BLaER1 (cell line): ENCODE results near the gene DIP2C.

Source experiments
- H3K27ac ChIP-seq: shearing (Covaris generic); formaldehyde crosslinking; 2 replicates; pipeline ENCODE4 v1.8.1; 2022
- H3K27me3 ChIP-seq: shearing (Covaris generic); formaldehyde crosslinking; 2 replicates; pipeline ENCODE4 v1.8.1; 2022
- H3K36me3 ChIP-seq: shearing (Covaris generic); formaldehyde crosslinking; 2 replicates; pipeline ENCODE4 v1.8.1; 2022
- H3K4me1 ChIP-seq: shearing (Covaris generic); formaldehyde crosslinking; 2 replicates; pipeline ENCODE4 v1.8.1; 2022
- H3K4me2 ChIP-seq: shearing (Covaris generic); formaldehyde crosslinking; 2 replicates; pipeline ENCODE4 v1.8.1; 2022
- H3K4me3 ChIP-seq: shearing (Covaris generic); formaldehyde crosslinking; 2 replicates; pipeline ENCODE4 v1.8.1; 2022
- H3K9ac ChIP-seq: shearing (Covaris generic); formaldehyde crosslinking; 2 replicates; pipeline ENCODE4 v1.8.1; 2022
- H3K9me3 ChIP-seq: shearing (Covaris generic); formaldehyde crosslinking; 2 replicates; pipeline ENCODE4 v1.8.1; 2022
- H4K20me1 ChIP-seq: shearing (Covaris generic); formaldehyde crosslinking; 2 replicates; pipeline ENCODE4 v1.8.1; 2022
- Cebpa-rat ChIP-seq: shearing (Covaris generic); IDR thresholded peaks from 2 replicates; pipeline ENCODE4 v1.8.1; 2022

DIP2C gene

GRCh38 chr10:311901-312665 lies 377.4 kb downstream of the DIP2C start:
- Histone ChIP-seq H3K27ac (no peak overlapping the region), H3K4me3 (no peak overlapping the region), H3K4me2 (no peak overlapping the region), H3K36me3 (peaks cover 20% of the 10 kb centered on the region; the same call in 1 of the 2 replicates), H3K9ac (no peak overlapping the region), H3K4me1 (peaks cover 56% of the 10 kb centered on the region), H4K20me1 (no peaks in the 10 kb centered on the region), H3K9me3 (no peaks in the 10 kb centered on the region), H3K27me3 (no peaks in the 10 kb centered on the region)
- TF ChIP-seq Cebpa-rat = no peak

DNA sequence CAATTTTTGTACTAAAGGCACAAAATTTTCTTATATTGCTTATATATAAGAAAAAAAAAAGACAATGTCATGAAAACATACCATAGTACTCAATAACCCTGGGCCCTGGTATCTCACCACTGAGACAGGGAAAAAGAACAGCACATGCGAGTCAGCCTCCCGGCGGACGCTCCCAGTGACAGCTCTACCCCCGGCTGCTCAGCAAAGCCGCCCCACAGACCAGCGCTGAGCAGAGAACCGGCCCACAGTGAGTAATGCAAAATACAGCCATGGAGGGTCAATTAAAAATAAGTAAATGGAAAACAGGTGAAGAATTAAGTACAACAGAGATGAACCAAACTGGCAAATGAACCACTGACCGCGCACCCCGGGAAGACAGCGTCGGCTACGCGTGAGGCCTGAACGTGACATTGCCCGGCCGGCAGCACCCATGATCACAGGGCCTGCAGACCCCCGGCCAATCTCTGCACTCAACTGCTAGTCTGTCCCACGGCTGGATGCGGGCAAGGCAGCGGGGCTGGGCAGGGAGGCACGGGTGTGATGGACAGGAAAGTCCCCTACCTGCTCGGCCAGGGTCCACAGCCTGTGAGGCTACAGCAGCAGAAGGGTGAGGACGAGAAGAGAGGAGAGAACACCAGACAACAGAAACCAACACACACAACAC lies 378.4 kb downstream of the DIP2C start:
- no peak for TF ChIP-seq Cebpa-rat
- Histone ChIP-seq H3K4me1 (peaks cover 56% of the 10 kb centered on the region), H3K27ac (no peak overlapping the region), H3K9me3 (no peaks in the 10 kb centered on the region), H3K36me3 (peaks cover 20% of the 10 kb centered on the region; the same call in 1 of the 2 replicates), H3K4me2 (no peak overlapping the region), H3K9ac (no peak overlapping the region), H3K4me3 (no peak overlapping the region), H3K27me3 (no peaks in the 10 kb centered on the region), H4K20me1 (no peaks in the 10 kb centered on the region)

- no peaks in the 10 kb centered on the region for H3K9me3 ChIP-seq
- H3K9ac ChIP-seq = no peak overlapping the region
- TF ChIP-seq Cebpa-rat = no peak
- no peaks in the 10 kb centered on the region for H3K27me3 ChIP-seq
- H3K4me1 ChIP-seq = peaks cover 60% of the 10 kb centered on the region
- H4K20me1 ChIP-seq = no peaks in the 10 kb centered on the region
- no peak overlapping the region for H3K27ac ChIP-seq
- H3K36me3 ChIP-seq = peaks cover 20% of the 10 kb centered on the region; the same call in 1 of the 2 replicates
- H3K4me3 ChIP-seq = no peak overlapping the region
- no peak overlapping the region for H3K4me2 ChIP-seq
Observed at GRCh38 chr10:310371-310770, 379.1 kb downstream of the DIP2C start.

- TF ChIP-seq Cebpa-rat = no peak
- H3K27me3 ChIP-seq = no peaks in the 10 kb centered on the region
- peak overlapping the region; percentile 39; the same call in 1 of the 2 replicates for H3K9ac ChIP-seq
- peaks cover 53% of the 10 kb centered on the region for H3K4me1 ChIP-seq
- no peaks in the 10 kb centered on the region for H4K20me1 ChIP-seq
- H3K4me2 ChIP-seq = peak overlapping the region; percentile 84
- no peak overlapping the region for H3K4me3 ChIP-seq
- peak overlapping the region; percentile 80 for H3K27ac ChIP-seq
- H3K9me3 ChIP-seq = no peaks in the 10 kb centered on the region
- peaks cover 27% of the 10 kb centered on the region; the same call in 1 of the 2 replicates for H3K36me3 ChIP-seq
Observed at GRCh38 chr10:308572-309085, 380.8 kb downstream of the DIP2C start.

- no peaks in the 10 kb centered on the region for H3K9me3 ChIP-seq
- no peaks in the 10 kb centered on the region for H4K20me1 ChIP-seq
- no peaks in the 10 kb centered on the region for H3K27me3 ChIP-seq
- H3K4me2 ChIP-seq = peak overlapping the region; percentile 84
- peaks cover 27% of the 10 kb centered on the region; the same call in 1 of the 2 replicates for H3K36me3 ChIP-seq
- no peak overlapping the region for H3K4me3 ChIP-seq
- H3K9ac ChIP-seq = peak overlapping the region; percentile 60
- H3K4me1 ChIP-seq = peaks cover 53% of the 10 kb centered on the region
- TF ChIP-seq Cebpa-rat = no peak
- H3K27ac ChIP-seq = peak overlapping the region; percentile 80
Observed at GRCh38 chr10:308101-308500, 381.4 kb downstream of the DIP2C start.

GRCh38 chr10:307659-308058 lies 381.8 kb downstream of the DIP2C start:
- Histone ChIP-seq H3K36me3 (peaks cover 31% of the 10 kb centered on the region), H3K4me3 (no peak overlapping the region), H3K9ac (peak overlapping the region; percentile 60), H3K27me3 (no peaks in the 10 kb centered on the region), H3K27ac (peak overlapping the region; percentile 80), H3K4me2 (peak overlapping the region; percentile 84), H3K9me3 (no peaks in the 10 kb centered on the region; the same call in 1 of the 2 replicates), H3K4me1 (peaks cover 53% of the 10 kb centered on the region), H4K20me1 (no peaks in the 10 kb centered on the region)
- TF ChIP-seq Cebpa-rat = no peak

DNA sequence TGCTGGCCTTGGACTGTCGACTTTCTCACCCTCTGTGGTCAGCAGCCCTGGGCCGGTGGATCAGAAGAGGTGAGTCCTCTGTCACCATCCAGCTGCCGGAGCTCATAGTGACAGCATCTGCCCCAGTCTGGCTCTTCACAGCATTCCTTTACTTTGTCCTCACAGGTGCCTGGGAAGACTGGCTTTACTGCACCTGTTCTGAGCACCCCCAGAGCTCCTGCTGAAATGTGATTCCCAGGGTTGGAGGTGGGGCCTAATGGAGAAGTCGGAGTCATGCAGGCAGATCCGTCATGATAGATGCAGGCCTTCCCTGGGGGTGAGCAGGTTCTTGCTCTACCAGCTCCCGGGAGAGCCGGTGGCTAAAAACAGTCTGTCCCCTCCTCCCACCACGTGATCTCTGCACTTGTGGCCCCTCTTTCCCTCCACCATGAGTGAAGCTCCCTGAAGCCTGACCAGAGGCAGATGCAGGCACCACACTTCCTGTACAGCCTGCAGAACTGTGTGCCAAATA lies 382.7 kb downstream of the DIP2C start:
- Histone ChIP-seq H3K36me3 (peaks cover 35% of the 10 kb centered on the region), H4K20me1 (no peaks in the 10 kb centered on the region), H3K27ac (peak overlapping the region; percentile 80), H3K9ac (peak overlapping the region; percentile 60), H3K4me3 (peak overlapping the region; percentile 37; the same call in 1 of the 2 replicates), H3K4me2 (peak overlapping the region; percentile 84), H3K27me3 (no peaks in the 10 kb centered on the region), H3K9me3 (peaks cover 3% of the 10 kb centered on the region; the same call in 1 of the 2 replicates), H3K4me1 (peaks cover 53% of the 10 kb centered on the region)
- TF ChIP-seq Cebpa-rat = no peak

DNA sequence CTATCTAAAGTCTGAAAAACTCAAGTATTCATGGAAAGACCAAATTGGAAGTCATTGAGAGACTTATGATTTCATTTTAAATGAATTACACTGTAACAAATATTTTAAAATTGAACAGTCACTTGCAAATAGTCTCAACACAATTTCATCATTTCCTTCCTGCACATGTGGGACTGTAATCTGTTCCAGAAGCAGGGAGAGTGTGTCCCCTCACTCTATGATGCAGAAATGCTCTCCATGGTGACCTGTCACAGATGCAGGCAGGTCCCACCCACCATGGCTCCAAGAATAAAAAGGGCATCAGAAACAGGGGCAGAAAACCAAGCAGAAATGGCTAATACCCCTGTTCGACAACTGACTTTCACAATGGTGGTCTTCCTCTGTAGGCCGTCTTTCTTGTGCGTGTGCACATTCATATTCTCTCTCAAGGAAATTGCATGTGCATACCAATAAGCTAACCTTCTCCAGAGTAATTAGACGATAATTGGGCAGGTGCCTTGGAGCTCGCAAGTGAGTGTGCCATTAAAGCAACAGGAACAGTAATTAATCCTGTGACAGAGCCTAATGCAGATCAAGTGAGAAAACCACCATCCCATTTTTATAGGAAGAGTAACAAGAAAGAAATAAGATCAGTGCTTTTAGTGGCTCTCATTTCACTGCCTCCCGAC lies 383.3 kb downstream of the DIP2C start:
- Histone ChIP-seq H3K27ac (peak overlapping the region; percentile 80), H3K36me3 (peaks cover 35% of the 10 kb centered on the region), H3K9ac (peak overlapping the region; percentile 60), H3K4me3 (peak overlapping the region; percentile 37; the same call in 1 of the 2 replicates), H3K4me2 (peak overlapping the region; percentile 84), H3K9me3 (peaks cover 6% of the 10 kb centered on the region; the same call in 1 of the 2 replicates), H3K4me1 (peaks cover 53% of the 10 kb centered on the region), H3K27me3 (no peaks in the 10 kb centered on the region), H4K20me1 (no peaks in the 10 kb centered on the region)
- no peak for TF ChIP-seq Cebpa-rat

- peaks cover 54% of the 10 kb centered on the region for H3K4me1 ChIP-seq
- no peak overlapping the region for H3K27ac ChIP-seq
- peak overlapping the region; percentile 84 for H3K4me2 ChIP-seq
- peaks cover 17% of the 10 kb centered on the region; the same call in 1 of the 2 replicates for H3K9me3 ChIP-seq
- no peak for TF ChIP-seq Cebpa-rat
- no peak overlapping the region for H3K4me3 ChIP-seq
- H4K20me1 ChIP-seq = no peaks in the 10 kb centered on the region
- H3K27me3 ChIP-seq = no peaks in the 10 kb centered on the region
- H3K36me3 ChIP-seq = peaks cover 44% of the 10 kb centered on the region
- H3K9ac ChIP-seq = no peak overlapping the region
Observed at GRCh38 chr10:305034-305433, 384.4 kb downstream of the DIP2C start.
